Effector memory CD4-positive, alpha-beta T cell (primary cell): ENCODE results near the gene HOXC6.
A peak's percentile ranks its signal among the peaks of the same experiment; 100 is the strongest.

Experiments
- DNase-seq, 3 donors: peaks; one replicate each; pipeline ENCODE4 v3.0.0-alpha.2; 2020
- H3K27ac ChIP-seq: 2 replicates; pipeline ENCODE4 v1.7.0; 2013; ENCODE audit warnings: mild to moderate bottlenecking, low read length, moderate library complexity; ENCODE audit not compliant: insufficient read depth, poor library complexity, severe bottlenecking
- H3K27me3 ChIP-seq: replicated peaks from 2 replicates; pipeline ENCODE4 v1.7.0; 2013; ENCODE audit warnings: mild to moderate bottlenecking, low read length; ENCODE audit not compliant: insufficient read depth, control insufficient read depth, poor library complexity, severe bottlenecking
- H3K36me3 ChIP-seq: 2 replicates; pipeline ENCODE4 v1.7.0; 2013; ENCODE audit warnings: mild to moderate bottlenecking, low read length, moderate library complexity; ENCODE audit not compliant: control insufficient read depth, insufficient read depth
- H3K4me1 ChIP-seq: 2 replicates; pipeline ENCODE4 v1.7.0; 2013; ENCODE audit warnings: low read length, mild to moderate bottlenecking; ENCODE audit not compliant: control insufficient read depth, insufficient read depth, poor library complexity, severe bottlenecking
- H3K4me3 ChIP-seq: 2 replicates; pipeline ENCODE4 v1.7.0; 2013; ENCODE audit warnings: low read length, low read depth, mild to moderate bottlenecking; ENCODE audit not compliant: insufficient read depth, poor library complexity, severe bottlenecking
- H3K9me3 ChIP-seq: 2 replicates; pipeline ENCODE4 v1.7.0; 2013; ENCODE audit warnings: mild to moderate bottlenecking, low read length, moderate library complexity; ENCODE audit not compliant: control insufficient read depth

HOXC6 gene

GRCh38 chr12:53984901-53985691, 43.1 kb upstream of the HOXC6 start, which contains the start of gene HOXC10:
HOXC10 (plus strand) TSS chr12:53985146; CDS start chr12:53985260, 114 bp downstream.
- Histone ChIP-seq H3K4me1 (peaks cover 18% of the 10 kb centered on the region), H3K36me3 (no peaks in the 10 kb centered on the region), H3K4me3 (peak within 1 kb of the TSS; percentile 6), H3K9me3 (no peaks in the 10 kb centered on the region), H3K27me3 (peaks cover 95% of the 10 kb centered on the region), H3K27ac (no peak within 1 kb of the TSS)
- peak; percentile 37 to 58 (median 54) for DNase-seq

- Histone ChIP-seq H3K27me3 (peaks cover 95% of the 10 kb centered on the region), H3K9me3 (no peaks in the 10 kb centered on the region), H3K36me3 (no peaks in the 10 kb centered on the region), H3K4me1 (peaks cover 18% of the 10 kb centered on the region), H3K4me3 (peak overlapping the region; percentile 6), H3K27ac (no peak overlapping the region)
- no peak for DNase-seq
Observed at GRCh38 chr12:53985692-53985993, 42.6 kb upstream of the HOXC6 start.

- no peak for DNase-seq
Observed at GRCh38 chr12:53985994-53986685, 42.1 kb upstream of the HOXC6 start.

GRCh38 chr12:53986686-53987483, 41.4 kb upstream of the HOXC6 start:
- Histone ChIP-seq H3K4me1 (peaks cover 18% of the 10 kb centered on the region), H3K4me3 (no peak overlapping the region), H3K9me3 (no peaks in the 10 kb centered on the region), H3K27me3 (peaks cover 95% of the 10 kb centered on the region), H3K36me3 (no peaks in the 10 kb centered on the region), H3K27ac (no peak overlapping the region)
- DNase-seq: no peak

More at GRCh38 chr12:53985994-53986685, 42.1 kb upstream of the HOXC6 start:
- H3K27me3 ChIP-seq: peaks cover 95% of the 10 kb centered on the region
- peaks cover 18% of the 10 kb centered on the region for H3K4me1 ChIP-seq
- H3K4me3 ChIP-seq: peak overlapping the region; percentile 6
- no peak overlapping the region for H3K27ac ChIP-seq
- no peaks in the 10 kb centered on the region for H3K9me3 ChIP-seq
- no peaks in the 10 kb centered on the region for H3K36me3 ChIP-seq

- no peak for DNase-seq
- no peaks in the 10 kb centered on the region for H3K36me3 ChIP-seq
- H3K4me1 ChIP-seq: peaks cover 18% of the 10 kb centered on the region
- H3K27me3 ChIP-seq: peaks cover 95% of the 10 kb centered on the region
- no peak overlapping the region for H3K27ac ChIP-seq
- no peaks in the 10 kb centered on the region for H3K9me3 ChIP-seq
- H3K4me3 ChIP-seq: no peak overlapping the region
Observed at GRCh38 chr12:53987787-53988230, 40.4 kb upstream of the HOXC6 start.

- H3K4me3 ChIP-seq: no peak overlapping the region
- no peak overlapping the region for H3K27ac ChIP-seq
- peaks cover 95% of the 10 kb centered on the region for H3K27me3 ChIP-seq
- H3K4me1 ChIP-seq: peaks cover 18% of the 10 kb centered on the region
- DNase-seq: no peak
- H3K36me3 ChIP-seq: no peaks in the 10 kb centered on the region
- H3K9me3 ChIP-seq: no peaks in the 10 kb centered on the region
Observed at GRCh38 chr12:53988541-53989226, 39.6 kb upstream of the HOXC6 start.

GRCh38 chr12:53989227-53990113, 38.8 kb upstream of the HOXC6 start:
- DNase-seq: no peak
- no peak overlapping the region for H3K27ac ChIP-seq

GRCh38 chr12:53990311-53991076, 37.7 kb upstream of the HOXC6 start:
- Histone ChIP-seq H3K9me3 (no peaks in the 10 kb centered on the region), H3K36me3 (no peaks in the 10 kb centered on the region), H3K27me3 (peaks cover 96% of the 10 kb centered on the region), H3K4me1 (peaks cover 32% of the 10 kb centered on the region), H3K27ac (no peak overlapping the region), H3K4me3 (no peak overlapping the region)
- no peak for DNase-seq

More at GRCh38 chr12:53989227-53990113, 38.8 kb upstream of the HOXC6 start:
- Histone ChIP-seq H3K9me3 (no peaks in the 10 kb centered on the region), H3K4me3 (no peak overlapping the region), H3K36me3 (no peaks in the 10 kb centered on the region), H3K27me3 (peaks cover 95% of the 10 kb centered on the region), H3K4me1 (peaks cover 22% of the 10 kb centered on the region)
